ENCODE results near the gene PARP14. TPM values are rescaled to one million over a fixed set of nuclear protein-coding genes. Genes with fewer than 3 reads are reported as not detected.
A peak's percentile ranks its signal among the peaks of the same experiment; 100 is the strongest.
"Not testable (repeated sequence)": the region's sequence is repeated elsewhere in the genome, so short reads cannot be mapped to it uniquely, and the experiment has no call there.

Gene PARP14
- total RNA-seq, 1 experiment from 2014 or later, result 60.5 TPM

DNA sequence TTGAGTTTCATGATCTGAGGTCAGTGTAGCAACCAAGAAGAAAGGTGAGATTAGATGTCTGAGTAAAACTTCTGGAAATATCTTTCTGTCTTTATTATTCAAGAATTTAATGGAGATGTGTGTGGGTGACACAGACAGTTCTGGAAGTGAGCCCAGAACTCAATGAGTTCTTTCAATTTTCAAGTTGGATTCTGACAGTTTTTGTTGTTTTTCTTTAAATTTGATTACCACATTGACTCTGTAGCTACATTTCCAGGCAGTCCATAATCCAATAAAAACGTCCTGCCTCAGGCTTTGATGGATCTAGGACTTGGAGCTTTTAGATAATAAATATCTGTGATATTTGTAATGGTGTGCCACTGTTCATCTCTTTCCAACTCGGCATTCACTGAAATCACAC, 3.9 kb upstream of the PARP14 start:
- DNase-seq (ENCODE audit: low spot score), result no peak

DNA sequence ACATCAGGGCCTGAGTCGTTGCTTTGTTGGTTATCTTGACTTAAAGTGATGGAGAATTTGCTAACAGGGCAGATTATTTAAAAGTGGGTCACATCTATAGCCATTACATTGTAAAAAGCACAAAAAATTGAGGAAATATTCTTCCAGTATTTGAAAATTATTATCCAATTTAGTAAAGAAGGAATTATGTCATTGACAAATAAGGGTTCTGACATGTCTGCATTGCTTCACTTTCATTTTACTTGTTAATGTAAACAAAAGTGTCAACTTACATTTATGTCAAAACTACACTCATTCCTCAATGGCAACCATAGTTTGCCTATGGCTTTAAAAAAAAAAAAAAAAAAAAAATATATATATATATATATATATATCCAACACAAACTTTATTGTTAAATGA, 3.4 kb upstream of the PARP14 start:
- DNase-seq (ENCODE audit: low spot score), result no peak

DNA sequence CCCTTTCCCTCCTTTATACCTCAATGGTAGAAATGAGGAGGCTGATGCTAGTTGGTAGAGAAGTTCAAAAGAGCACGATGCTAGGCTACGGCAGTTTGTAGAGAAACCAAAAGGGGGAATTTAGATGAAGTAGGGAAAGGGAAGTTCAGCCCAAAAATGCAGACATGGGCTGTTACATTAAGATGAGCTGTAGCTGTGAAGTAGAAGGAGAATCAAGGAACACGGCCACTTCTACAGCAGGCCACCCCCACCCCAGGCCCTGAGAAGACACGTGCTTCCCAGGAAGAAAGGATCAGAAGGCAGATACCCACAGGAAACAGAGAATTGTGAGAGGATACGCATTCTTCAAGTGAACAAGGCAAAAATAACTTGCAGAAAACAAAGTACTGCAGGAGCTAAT, 2.1 kb upstream of the PARP14 start:
- DNase-seq (ENCODE audit: low spot score), result no peak

DNA sequence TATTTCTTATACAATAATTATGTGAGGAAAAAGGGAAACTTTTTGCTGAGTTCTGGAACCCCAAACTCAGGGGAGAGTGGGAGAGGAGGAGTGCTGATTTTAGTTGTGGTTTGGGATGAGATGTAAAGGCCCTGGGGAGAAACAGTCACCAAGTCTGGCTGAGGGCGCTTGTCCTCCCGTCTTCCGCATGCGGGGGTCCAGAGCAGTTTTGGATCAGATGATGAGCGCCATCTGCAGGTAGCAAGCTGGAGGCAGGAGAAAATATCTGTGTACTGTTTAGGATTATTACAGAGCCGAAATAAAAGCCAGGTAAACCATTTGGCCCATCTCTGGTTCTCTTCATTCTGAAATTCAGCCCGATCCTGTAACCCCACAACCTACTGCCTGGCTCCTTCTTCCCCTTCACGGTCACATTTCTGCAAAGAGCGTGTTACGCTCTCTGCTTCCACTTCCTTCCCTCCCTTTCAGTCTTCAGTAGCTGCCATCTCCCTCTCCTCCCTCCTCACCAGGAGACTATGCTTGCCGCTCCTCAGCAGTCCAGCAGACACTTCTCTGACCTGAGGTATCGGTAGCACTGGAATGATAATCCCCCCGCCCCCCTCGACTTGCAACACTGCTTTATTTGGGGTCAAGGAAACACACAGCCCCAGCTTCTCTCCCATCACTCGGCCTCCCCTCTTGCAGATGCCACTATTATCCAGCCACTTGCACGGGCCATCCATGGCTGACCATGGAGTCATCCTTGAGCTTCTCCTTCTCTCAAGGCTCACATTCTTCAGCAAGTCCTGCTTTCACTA, 1.4 kb upstream of the PARP14 start:
- peak; percentile 80 for DNase-seq (ENCODE audit: low spot score)

DNA sequence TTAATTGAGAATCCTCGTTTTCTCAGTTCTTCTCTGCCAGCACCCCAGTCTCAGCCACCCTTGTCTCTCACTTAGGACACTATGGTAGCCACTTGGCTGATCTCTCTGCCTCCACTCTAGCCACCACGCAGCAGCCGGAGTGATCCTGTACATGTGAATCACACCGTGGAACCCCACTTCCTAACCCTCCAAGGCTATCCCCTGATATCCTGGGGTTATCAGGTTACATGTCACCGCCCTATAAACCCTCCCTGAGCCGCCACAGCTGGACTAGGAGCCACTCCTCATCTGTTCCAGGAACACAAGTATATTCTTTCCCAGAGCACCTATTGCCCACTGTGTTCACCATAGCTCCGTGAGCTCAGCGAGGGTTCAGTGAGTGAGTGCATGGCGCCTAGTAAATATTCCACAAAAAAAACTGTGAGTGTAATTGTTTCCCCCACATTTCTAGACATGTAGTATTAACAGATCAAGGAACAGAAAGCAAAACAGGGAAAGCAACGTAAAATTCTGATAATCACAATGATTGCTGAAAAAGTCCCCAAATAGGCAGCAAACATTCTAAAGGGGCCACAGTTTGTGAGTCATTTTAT, 661 bp upstream of the PARP14 start:
- peak; percentile 47 for DNase-seq (ENCODE audit: low spot score)

DNA sequence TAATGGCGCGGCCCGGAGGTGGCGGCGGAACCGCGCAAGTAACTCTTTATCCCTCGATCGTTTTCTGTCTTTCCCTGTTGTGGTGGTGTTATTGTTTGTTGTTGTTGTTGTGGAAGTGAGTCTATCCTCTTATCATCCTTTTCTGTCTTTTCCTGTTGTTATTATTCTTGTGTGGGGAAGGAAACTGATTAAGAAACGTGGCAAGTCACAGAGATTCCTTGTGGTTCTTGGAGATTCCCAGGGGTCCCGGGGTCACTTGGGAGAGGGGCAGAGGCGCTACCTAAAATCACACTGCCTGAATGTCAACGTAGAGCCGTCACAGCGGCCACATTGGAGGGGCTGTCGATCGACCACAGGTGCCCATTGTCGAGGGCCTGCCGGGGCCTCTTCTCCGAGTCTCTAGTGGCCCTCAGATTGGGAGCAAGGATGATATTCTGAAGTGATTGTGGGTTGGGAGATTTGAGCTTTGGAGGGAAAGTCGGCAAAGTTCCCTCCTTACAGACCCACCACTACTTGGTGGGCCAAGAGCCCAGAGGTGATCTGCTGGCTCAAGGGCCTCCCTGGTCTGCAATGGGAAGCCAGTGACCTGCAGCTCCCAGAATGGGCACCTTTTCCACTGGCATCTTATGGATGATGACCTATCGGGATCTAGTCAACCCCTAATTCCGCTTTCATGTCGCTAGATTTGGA, 790 bp downstream of the PARP14 start:
- DNase-seq (ENCODE audit: low spot score), result no peak

DNA sequence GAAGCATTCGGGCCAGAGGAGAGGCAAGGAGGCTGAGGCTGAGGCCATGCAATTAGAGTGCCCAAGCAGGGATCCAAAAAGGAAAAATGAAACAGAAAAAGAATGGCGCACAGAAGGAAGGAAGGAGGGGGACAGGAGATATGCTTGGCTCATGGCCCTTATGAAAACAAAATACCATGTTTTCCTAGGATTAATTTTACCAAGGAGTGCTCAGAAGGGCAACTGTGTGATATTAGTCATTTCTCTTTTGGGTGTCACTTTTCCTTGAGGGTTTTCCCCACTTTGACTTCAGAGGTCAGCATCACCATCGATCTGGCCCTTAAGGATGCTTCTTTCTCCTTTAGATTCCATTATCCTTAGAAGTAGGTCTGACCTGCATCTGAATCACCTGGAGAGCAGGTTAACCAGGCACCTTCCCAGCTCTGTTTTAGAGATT, 1.4 kb downstream of the PARP14 start:
- DNase-seq (ENCODE audit: low spot score), result no peak

DNA sequence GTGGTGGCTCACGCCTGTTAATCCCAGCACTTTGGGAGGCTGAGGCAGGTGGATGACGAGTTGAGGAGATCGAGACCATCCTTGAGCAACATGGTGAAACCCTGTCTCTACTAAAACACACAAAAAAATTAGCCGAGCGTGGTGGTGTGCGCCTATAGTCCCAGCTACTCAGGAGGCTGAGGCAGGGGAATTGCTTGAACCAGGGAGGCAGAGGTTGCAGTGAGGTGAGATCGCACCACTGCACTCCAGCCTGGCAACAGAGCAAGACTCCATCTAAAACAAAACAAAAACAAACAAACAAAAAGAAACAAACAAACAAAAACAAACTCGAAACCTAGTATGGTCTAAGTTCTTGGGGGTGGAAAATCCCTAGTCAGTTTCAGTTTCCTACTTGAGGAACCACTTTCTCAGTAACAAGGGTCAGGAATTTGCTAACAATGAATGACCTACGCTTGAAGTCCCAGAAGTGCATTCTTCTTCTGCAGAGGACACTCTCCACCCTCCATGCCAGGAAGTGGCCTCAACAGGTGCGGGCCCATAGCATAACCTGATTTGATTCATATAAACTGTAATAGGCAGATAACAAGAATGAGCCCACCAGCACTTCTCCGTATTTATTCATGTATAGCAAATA, 2.3 kb downstream of the PARP14 start:
- DNase-seq (ENCODE audit: low spot score), result not testable (repeated sequence)

DNA sequence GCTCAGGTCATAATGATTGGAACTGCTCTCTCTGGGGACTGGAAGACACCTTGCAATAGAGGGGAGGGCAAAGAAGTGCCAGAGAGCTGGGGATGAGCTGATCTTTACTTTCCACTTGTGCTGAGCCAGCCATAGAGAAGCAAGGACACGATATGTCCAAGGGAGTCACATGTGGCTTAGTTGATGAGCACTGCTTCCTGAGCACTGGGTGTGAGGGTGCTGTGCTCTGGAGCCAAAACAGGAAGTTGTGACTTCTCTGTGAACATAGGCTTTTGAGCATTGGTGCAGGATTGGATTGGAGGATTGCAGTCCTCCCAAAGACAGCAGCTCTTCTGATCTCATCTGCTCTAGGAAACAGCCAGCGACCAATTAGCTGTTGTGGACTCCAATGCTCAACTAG, 6.7 kb downstream of the PARP14 start:
- DNase-seq (ENCODE audit: low spot score), result no peak

DNA sequence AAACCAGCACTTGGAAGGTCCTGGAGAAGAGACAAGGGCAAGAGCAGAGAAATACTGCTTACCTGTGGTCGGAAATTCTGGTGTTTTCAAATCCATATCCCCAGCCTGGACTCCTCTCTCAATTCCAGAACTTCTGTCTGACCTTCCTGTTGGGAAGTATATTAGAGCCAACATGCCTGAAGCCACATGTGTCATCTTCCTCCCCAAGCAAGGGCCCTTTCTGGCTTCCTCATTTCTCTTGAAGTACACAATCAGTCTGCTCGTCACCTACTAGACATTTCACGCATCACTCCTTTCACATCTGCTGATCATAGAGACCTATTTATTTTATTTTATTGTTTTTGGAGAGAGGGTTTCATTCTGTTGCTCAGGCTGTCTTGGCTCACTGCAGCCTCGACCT, 8.4 kb downstream of the PARP14 start:
- DNase-seq (ENCODE audit: low spot score), result no peak

DNA sequence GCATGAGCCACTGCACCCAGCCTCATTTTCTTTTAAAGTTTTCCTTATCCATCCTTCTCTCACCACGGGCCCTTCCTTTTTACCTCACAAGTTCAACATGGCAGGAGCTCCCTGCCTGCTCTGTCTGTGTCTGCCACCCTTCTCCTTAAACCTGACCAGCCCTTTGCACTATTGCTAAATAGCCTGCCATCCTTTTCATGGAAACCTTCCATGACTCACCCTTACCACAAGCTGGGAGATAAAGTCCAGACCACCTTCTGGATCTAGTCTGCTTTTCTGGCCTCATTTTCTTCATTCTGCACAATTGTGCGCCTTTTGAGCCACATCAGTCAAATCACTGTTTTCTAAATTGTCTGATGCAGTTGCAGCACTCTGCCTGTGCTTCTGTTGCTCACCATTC, 8.9 kb downstream of the PARP14 start:
- no peak for DNase-seq (ENCODE audit: low spot score)

DNA sequence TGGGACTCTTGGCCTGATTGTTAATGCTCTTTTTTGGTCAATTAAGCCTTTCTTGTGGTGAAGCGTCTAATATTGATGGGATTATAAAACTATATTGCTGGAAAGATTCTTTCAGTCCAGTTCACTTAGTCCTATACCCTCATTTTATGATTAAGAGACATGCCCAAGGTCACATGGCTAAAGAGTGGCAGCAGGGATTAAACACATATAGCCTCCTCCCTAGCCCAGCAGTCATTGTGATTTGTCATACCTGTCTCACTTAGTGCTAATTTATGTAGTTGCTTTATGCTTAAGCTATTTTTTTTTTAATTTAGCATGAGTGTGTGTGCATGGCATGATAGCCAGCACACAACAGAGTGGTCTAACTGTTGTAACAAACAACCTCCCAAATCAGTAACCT, 9.5 kb downstream of the PARP14 start:
- DNase-seq (ENCODE audit: low spot score), result no peak

DNA sequence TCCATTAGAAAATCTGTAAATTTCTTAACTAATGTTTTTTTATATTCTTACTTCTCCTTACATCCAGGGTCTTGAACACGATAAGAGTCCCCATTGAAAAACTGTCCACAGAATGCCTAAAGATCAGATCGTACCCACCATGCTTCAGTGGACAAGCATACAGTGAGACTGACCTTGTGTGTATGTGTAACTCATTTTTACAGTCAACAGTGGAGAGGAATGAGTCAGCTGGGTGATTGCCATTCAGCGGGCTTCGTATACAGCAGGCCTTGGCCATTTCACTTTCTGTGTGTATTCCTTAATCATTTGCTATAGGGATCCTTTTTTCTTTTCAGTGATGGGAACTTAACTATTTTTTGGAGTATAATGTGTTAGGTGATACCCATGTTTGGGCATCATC, 10.6 kb downstream of the PARP14 start:
- DNase-seq (ENCODE audit: low spot score), result no peak

DNA sequence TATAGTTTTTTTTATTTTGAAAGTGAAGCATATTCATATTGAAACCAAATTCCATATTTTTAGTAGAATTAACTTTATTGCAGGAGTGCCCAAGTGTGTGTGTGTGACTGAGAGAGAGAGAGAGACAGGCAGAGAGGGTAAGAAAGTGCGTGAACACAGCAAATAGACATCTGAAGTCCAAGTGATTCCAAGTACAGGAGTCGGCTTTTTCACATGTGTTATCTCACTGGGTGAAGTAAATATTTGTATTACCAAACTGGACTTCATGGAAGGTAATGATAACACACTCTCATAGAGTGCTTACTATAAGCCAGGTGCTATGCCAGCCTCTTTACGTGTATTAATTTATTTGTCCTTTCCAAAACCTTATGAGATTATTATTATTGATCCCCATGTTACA, 12.0 kb downstream of the PARP14 start:
- DNase-seq (ENCODE audit: low spot score), result no peak

DNA sequence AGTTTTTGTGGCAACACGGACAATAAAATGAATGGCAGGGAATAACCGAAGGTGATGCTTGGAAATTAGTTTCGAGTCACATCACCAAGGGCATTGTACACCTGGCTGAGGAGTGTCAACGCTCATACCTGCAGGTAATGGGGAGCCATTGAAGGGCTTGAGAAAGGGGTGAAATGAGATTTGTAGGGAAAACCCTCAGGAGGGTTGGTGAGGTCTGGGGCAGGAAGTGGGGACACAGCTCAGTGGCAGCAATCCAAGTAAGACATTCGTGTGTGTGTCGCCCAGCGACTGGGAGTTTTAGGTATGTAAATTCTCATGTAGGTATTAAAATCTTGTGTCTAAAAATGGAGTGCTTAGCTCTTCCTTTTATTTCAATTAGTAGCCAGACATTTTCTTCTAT, 14.3 kb downstream of the PARP14 start:
- no peak for DNase-seq (ENCODE audit: low spot score)

DNA sequence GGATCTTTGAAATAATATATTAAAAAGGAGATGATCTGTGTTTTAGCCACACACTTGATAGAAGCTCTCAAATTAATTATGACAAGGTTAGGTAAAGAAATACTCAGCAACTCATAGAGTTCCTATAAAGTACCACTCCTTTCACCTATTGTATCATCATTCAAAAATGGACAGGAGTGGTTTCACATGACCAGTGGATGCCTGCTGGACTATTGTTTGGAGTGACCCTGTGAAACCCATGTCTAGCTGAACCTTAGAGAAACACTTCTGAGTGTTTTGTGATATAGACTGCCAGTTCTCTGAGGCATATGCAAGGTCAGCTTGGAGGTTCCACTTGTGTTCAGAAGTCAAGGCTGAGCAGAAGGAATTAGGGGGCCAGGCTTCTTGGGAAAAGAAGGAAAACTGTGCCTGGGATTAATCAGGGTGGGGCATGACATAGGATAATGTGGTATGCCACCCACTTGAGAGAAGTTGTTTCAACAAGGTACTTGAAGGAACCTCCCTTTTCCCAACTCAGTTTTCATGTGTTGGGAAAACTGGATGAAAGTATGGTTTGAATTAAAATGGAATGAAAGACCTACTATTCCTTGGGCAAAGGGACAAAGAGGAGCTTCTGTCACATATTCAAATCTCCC, 15.4 kb downstream of the PARP14 start:
- DNase-seq (ENCODE audit: low spot score), result no peak

DNA sequence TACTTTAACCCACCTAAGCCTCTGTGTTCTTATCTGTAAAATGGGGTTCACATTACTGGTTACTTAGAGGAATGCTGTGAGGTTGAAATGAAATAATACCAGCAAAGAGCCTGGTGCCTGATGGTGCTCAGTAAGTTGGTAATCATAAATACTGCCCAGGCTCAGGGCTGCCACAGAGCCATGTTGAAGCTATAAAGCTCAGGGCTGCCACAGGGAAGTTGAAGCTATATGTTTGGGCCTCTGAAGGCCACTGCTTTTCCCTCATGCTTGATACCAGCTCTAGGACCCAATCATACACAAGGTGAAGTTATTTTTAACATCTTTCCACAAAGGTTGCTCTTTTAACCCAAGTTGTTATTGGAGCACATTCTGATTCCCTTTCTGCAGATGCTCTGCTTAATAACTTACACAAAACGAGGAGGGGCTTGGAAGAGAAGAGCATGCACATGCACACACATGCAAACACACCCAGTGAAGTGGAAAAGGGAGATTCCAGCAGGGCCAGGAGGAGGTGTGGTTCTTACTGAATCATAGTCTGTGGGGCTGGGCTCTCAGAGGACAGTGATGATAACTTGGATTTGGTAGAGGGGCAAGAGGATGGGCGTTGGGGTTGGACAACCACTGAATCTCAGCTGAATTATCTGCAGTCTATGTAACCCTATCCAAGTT, 17.4 kb downstream of the PARP14 start:
- DNase-seq (ENCODE audit: low spot score), result no peak

DNA sequence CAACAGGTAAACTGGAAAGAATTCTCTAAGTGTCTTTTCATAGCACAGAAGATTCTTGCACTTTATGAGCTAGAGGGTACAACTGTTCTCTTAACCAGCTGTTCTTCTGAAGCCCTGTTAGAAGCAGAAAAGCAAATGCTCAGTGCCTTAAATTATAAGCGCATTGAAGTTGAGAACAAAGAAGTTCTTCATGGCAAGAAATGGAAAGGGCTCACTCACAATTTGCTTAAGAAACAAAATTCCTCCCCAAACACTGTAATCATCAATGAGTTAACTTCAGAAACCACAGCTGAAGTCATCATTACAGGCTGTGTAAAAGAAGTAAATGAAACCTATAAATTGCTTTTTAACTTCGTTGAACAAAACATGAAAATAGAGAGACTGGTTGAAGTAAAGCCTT, 19.6 kb downstream of the PARP14 start:
- DNase-seq (ENCODE audit: low spot score), result no peak

DNA sequence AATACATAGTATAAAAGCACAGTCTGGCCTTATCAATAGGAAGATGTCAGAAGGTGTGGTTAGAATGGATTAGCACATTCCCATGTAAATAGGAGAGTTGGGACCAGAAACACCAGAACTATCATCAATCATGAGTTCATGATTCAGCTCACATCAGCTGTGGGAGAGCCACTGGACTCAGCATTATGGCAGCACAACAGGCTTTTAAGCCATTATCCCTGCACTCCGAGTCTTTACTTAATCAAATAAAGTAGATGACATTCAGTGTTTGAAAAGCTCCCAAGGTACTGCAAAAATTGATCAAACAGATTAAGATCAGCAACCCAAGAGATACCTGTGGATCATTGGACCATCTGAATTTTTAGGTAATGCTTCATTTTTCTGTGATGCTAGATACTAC, 24.7 kb downstream of the PARP14 start:
- no peak for DNase-seq (ENCODE audit: low spot score)

DNA sequence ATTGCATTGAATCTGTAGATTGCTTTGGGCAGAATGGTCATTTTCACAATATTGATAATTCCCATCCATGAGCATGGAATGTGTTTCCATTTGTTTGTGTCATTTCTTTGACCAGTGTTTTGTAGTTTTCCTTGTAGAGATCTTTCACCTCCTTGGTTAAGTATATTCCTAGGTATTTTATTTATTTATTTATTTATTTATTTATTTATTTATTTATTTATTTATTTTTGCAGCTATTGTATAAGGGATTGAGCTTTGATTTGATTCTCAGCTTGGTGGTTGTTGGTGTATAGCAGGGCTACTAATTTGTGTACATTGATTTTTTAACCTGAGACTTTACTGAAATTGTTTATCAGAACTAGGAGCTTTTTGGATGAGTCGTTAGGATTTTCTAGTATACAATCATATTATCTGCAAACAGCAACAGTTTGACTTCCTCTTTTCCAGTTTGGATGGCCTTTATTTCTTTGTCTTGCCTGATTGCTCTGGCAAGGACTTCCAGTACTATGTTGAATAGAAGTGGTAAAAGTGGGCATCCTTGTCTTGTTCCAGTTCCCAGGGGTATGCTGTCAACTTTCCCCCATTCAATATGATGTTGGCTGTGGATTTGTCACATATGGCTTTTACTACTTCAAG, 30.1 kb downstream of the PARP14 start:
- not testable (repeated sequence) for DNase-seq (ENCODE audit: low spot score)

DNA sequence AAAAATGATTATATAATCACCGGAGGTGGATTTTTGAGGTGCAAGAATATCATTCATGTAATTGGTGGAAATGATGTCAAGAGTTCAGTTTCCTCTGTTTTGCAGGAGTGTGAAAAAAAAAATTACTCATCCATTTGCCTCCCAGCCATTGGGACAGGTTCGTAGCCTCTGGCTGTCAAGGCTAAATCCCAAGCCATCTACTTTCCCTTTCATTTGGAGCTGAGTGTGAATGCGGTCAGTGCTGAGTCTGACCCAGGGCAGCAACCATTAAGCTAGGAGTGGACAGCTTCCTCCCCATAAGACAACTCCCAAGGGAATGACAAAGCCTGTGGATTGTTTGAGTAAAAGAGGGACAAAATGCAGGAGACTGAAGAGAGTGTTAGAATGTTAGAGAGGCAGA, 33.6 kb downstream of the PARP14 start:
- DNase-seq (ENCODE audit: low spot score), result no peak
